SKM-1 treated with dmso at 0.1 percent for 144 hours (cell line): ENCODE measurements around the gene TTYH3.

ENCODE experiments used
- DNase-seq: peaks from one replicate; lab custom pipeline; 2025; ENCODE audit not compliant: unreplicated experiment; lab: John Stamatoyannopoulos, UW

Gene TTYH3

DNA sequence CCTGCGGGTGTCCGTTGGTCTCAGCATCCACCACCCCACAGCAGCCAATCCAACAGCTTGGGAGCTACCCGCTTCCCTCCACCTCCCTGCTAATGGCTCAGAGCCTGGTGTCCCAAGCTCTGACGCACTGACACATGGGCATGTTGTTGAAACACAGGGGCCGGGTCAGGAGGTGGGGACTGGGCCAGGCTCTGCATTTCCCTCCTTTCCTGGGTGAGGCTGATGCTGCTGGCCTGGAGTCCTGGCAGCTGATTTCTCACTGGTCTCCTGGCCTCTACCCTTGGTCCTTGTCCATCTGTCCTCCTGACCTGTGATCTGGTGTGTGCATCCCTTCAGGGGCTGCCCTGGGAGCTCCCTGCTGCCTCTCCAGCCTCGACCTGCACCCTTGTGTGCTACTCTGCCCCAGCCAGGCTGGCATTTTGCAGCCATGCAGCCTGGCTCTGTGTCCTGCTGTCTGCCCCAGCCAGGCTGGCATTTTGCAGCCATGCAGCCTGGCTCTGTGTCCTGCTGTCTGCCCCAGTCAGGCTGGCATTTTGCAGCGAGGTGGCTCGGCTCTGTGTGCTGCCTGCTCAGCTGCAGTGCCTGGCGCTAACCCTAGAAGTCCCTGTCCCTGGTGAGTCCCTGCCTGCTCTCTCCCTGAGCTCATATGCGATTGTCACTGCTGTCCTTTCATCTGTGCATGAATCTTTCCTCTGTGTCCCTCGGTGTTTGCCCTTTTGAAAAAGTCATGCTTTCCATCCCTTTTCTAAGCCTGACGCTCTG lies 70.2 kb downstream of the TTYH3 start:
- no peak for DNase-seq

DNA sequence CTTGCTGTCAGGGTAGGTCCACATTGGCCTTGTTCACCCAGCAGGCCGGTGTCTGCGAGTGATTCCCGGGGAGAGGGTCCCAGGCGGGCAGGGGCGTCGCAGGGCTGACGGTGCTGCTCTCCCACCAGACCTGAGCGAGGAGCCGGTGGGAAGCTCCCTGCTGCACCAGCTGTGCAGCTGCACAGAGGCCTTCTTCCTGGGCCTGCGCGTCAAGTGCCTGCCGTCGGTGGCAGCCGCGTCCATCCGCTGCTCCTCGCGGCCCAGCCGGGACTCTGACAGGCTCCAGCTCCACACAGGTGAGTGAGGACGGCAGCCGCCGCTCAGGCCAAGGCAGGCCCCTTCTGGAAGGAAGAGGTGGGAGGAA lies 70.8 kb downstream of the TTYH3 start:
- DNase-seq = no peak

DNA sequence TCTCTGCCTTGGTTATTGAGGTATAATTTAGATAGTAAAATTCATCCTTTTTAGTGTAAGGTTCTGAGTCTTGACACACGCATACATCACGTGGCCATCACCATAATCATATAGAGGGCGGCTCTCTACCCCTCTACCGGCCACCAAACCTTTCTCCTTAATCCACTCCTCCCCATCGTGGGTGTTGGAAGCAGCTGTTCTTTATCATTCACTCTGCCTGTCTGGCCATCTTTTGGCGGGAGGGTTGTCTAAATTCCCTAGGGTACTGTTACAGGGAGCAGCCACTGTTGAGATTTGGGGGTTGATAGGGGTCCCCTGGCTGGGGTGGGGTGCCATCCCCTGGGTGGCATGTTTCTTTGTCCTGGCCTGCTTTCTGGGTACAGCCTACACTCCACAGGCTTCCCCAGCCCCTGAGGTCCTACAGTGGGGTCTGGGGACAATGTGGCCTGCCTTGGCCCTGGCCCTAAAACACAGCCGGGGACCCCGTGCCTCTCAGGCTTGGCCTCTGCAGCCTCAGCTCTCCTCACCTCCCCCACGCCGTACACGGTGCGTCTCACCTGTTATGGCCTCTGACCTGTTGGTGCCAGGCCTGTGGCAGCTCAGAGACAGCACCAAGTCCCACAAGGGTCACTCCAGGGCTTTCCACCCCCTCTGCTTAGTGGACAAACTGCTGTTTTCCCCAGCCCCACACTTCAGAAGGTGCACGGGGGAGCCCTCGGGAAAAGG lies 73.7 kb downstream of the TTYH3 start:
- DNase-seq = no peak

DNA sequence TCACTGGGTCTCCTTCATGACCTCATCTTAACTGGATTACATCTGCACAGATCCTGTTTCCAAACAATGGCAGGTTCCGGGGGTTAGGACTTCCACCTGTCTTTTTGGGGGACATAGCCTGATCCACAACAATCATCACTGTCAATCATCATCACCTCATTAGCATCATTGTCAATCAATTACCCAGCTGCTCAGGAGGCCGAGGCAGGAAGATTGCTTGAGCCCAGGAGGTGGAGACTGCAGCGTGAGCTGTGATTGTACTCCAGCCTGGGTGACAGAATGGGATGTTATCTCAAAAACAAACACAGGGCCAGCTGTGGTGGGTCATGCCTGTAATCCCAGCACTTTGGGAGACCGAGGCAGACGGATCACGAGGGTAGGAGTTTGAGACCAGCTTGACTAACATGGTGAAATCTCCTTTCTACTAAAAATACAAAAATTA lies 74.9 kb downstream of the TTYH3 start:
- DNase-seq = no peak

DNA sequence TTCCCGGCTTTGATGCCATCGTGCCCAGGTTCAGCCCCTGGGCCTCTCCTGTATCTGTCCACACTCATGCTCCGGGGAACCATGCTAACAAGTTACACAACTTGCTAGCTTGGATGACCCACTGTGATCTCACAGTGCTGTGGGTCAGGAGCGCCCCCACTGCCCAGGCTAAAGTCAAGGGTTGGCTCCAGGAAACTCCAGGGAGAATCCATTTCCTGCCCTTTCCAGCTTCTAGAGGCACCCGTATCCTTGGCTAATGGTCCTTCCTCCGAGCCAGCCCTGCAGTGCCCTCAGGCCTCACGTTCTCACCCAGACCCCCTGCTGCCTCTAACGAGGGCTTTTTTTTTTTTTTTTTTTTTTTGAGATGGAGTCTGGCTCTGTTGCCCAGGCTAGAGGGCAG lies 75.7 kb downstream of the TTYH3 start:
- no peak for DNase-seq

DNA sequence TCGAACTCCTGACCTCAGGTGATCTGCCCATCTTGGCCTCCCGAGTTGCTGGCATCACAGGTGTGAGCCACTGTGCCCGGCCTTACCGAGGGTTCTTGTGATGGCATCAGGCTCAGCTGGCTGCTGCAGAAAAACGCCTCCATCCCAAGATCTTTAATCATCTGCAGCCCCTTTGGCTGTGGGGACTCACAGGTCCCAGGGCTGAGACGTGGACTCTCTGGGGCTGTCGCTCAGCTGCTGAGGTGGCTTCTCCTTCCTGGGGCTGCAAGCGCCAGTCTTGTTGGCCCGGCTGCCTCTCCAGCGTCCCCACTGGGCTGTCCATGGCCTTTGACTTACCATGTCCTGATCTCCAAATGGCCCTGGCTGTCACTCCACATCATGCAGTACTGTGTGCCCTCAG lies 76.3 kb downstream of the TTYH3 start:
- DNase-seq = no peak

DNA sequence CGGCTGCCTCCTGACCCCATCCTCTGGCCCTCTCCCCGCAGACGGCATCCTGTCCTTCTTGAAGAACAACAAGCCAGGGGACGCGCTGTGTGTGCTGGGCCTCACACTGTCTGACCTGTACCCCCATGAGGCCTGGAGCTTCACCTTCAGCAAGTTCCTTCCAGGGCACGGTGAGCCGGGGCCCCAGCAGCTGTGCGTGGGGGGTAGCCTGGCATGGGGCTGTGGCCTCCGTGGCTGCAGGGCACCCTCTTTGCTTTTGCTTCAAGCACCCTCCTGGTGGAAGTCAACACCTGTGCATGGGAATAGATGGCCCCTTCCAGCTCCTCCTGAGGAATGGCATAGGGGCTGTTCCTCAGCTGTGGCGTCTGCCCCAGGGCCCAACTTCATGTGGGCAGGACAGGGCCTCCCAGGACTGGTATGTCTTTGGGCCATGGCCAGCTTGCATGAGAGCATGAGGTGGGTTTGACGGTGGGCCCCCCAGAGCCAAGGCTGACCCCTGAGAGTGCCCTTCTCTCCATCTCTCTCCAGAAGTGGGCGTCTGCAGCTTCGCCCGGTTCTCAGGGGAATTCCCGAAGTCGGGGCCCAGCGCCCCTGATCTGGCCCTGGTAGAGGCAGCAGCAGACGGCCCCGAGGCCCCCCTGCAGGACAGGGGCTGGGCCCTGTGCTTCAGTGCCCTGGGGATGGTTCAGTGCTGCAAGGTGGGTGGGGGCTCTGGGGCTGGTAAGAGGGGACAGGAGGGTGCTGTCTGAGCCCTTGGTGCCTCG lies 76.9 kb downstream of the TTYH3 start:
- DNase-seq = no peak

DNA sequence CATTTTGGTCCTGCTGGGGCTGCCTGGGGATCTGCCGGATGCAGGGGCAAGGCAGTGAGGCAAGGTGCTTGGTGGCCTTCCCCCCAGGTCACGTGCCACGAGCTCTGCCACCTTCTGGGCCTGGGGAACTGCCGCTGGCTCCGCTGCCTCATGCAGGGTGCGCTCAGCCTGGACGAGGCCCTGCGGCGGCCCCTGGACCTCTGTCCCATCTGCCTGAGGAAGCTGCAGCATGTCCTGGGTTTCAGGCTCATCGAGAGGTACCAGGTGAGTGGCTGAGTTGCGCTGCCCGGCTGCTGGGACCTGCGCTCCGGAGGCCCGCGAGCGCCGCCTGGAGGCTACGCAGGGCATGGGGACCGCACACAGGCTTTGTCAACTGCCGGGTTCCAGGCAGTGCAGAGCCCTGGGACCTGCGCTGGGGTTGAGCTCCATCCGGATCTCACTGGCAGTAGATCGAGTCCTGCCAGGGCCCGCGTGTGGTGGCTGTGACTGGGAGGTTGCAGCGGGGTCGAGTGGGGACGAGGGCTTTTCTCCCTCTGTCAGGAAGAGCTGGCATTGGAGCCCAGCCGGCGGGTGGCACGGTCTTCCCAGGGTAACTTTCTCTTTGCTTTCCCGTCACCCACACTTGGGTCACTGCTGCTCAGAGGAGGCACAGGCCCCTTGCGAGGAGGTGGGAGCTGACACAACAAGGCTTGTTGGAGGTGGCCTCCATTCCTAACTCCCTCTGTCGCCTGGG lies 77.9 kb downstream of the TTYH3 start:
- peak; percentile 36 for DNase-seq

DNA sequence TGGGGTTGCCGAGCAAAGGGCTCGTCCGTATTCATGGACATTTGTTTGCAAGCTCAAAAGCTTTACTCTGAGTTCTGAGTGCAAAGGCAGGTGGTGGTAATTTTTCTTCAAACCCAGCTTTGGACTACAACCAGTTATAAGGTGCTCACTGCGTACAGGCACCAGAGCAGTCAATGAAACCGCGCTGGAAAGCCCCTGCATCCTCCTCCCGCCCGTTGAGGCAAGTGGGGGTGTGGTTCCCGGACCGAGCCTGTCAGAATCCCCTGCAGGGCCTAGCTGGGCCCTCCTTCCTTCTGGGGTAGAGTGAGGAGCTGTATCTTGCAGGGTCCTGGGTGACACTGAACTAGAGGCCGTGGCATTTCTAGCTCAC lies 78.5 kb downstream of the TTYH3 start:
- no peak for DNase-seq

DNA sequence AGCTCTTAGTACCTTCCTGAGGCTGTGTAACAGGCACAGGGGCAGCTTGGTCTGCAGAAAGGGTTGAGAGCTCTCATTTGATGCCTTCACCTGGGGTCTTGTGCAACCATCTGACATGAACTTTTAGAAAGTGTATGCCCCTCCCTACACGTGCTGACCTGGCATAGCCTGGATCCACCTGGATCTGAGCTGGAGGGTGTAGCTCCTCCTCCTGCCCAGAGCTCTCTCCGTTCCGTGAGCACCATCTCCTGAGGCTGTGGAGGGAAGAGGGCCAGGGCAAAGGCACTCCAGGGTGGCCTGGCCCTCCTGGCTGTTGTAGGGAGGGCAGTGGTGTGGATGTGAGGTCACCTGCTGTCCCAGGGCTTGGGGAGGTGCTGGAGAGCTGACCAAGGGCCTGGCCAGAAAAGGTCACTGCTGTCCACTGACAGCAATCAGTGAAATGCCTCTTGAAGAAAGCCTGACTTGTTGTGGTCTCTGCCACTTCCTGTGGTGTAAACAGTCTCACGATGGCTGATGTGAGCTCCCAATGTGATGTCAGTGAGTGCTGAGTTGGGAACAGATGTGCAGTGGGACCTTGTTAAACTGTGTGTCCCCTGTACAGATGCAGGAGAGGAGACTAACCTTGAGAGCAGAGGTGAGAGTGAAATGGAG lies 79.2 kb downstream of the TTYH3 start:
- no peak for DNase-seq

DNA sequence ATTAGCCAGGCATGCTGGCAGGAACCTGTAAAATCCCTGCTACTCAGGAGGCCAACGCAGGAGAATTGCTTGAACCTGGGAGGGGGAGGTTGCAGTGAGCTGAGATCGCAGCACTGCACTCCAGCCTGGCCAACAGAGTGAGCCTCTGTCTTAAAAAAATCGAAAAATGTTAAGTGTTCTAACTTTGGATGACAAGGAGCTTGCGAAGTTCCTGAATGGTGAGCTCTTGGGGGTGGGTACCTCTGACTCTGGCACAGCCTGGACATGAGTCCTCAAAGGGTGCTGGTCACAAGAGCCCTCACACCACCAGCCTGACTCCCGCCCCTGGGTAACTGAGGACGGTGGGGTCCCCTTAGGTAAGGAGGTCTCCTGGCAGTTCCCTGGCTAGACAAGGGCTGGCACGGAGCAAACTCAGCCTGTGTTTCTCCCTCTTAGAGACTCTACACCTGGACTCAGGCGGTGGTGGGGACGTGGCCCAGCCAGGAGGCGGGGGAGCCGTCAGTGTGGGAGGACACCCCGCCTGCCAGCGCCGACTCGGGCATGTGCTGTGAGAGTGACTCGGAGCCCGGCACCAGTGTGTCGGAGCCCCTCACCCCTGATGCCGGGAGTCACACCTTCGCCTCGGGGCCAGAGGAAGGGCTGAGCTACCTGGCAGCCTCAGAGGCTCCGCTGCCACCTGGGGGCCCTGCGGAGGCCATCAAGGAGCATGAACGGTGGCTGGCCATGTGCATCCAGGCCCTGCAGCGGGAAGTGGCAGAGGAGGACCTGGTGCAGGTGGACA lies 80.3 kb downstream of the TTYH3 start:
- no peak for DNase-seq

DNA sequence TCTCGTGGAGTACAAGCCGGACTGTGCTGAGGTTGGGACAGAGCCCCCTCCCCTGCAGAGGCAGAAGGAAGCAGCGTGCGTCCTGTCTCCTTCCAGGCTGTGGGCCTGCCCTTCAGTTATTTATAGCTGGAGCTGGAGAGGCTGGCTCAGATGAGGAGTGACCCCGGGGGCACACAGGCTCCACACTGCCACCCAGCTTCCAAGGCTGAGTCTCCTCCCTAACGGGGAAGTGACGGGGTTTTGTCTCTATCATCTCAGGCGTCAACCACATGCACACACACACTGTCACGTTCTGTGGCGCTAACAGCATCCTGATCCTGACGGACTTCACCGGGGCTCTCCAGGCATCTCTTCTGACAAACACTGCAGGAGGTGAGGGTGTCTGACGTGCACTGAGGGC lies 81.6 kb downstream of the TTYH3 start:
- DNase-seq = no peak

DNA sequence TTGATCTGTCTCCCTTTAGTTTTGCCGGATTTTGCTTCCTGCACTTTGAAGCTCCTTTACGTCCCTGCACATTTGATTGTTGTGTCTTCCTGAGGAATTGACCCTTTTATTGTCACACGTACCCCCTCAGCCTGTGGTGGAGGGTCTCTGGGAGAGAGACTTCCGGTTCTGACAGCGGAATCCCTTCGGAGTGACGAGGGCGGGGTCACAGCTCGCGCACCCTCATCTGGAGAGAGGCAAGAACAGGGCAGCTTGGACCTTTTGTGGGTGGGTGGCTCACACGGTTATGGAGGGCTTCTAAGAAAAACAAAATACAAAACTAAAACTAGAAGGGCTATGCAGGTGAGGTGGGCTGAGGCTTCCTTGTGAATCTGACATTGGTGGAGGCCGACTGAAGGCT lies 82.2 kb downstream of the TTYH3 start:
- DNase-seq = no peak
